DND-41 (cell line): ENCODE results near the gene DISC1.
"Not testable (repeated sequence)": the region's sequence is repeated elsewhere in the genome, so short reads cannot be mapped to it uniquely, and the experiment has no call there.

Experiments used
- CTCF ChIP-seq: IDR thresholded peaks from 2 replicates; pipeline ENCODE4 v1.5.1; 2012; ENCODE audit warnings: borderline replicate concordance, low read length, moderate library complexity, mild to moderate bottlenecking; ENCODE audit not compliant: poor library complexity, severe bottlenecking; ENCODE audit errors: extremely low read depth
- EZH2 ChIP-seq: IDR thresholded peaks from 3 replicates; pipeline ENCODE4 v1.6.1; 2012; ENCODE audit warnings: borderline replicate concordance, low read depth, mild to moderate bottlenecking, moderate library complexity, low read length, inconsistent platforms; ENCODE audit not compliant: severe bottlenecking

GRCh38 chr1:231669864-231670621 lies 43.5 kb downstream of the DISC1 start:
- TF ChIP-seq CTCF, EZH2: not testable (repeated sequence)
